RWPE2 (cell line): ENCODE measurements around the gene GATAD1.
"Not testable (repeated sequence)": the region's sequence is repeated elsewhere in the genome, so short reads cannot be mapped to it uniquely, and the experiment has no call there.

ENCODE experiments used
- ATAC-seq: fragments of 200-7000 bp; cut with Tn5 transposase; 3 replicates; pipeline ENCODE4 v1.9.1; 2021; ENCODE audit warnings: low read depth
- DNase-seq: peaks from one replicate; pipeline ENCODE4 v3.0.0-alpha.2; 2020; ENCODE audit warnings: low spot score
- H3K27ac ChIP-seq: fragments of 450-650 bp; 2 replicates; pipeline ENCODE4 v1.5.1; 2017; ENCODE audit warnings: mild to moderate bottlenecking; ENCODE audit not compliant: poor library complexity, severe bottlenecking
- H3K27me3 ChIP-seq: fragments of 250-450 bp; sonication (Bioruptor Pico); 2 replicates; pipeline ENCODE4 v1.5.1; 2021; ENCODE audit warnings: mild to moderate bottlenecking, moderate library complexity; ENCODE audit not compliant: insufficient read depth, poor library complexity, severe bottlenecking
- H3K36me3 ChIP-seq: fragments of 250-450 bp; sonication (Bioruptor Pico); 2 replicates; pipeline ENCODE4 v1.5.1; 2020; ENCODE audit warnings: low read depth, mild to moderate bottlenecking, moderate library complexity
- H3K4me1 ChIP-seq: fragments of 250-450 bp; sonication (Bioruptor Pico); 2 replicates; pipeline ENCODE4 v1.5.1; 2021; ENCODE audit warnings: mild to moderate bottlenecking, moderate library complexity; ENCODE audit not compliant: insufficient read depth, poor library complexity, severe bottlenecking
- H3K4me3 ChIP-seq: fragments of 250-450 bp; sonication (Bioruptor Pico); 2 replicates; pipeline ENCODE4 v1.5.1; 2021; ENCODE audit warnings: mild to moderate bottlenecking, moderate library complexity; ENCODE audit not compliant: severe bottlenecking
- H3K9me3 ChIP-seq: fragments of 250-450 bp; sonication (Bioruptor Pico); 2 replicates; pipeline ENCODE4 v1.5.1; 2021; ENCODE audit warnings: mild to moderate bottlenecking, moderate library complexity; ENCODE audit not compliant: severe bottlenecking
- TF ChIP-seq, protein P1 (sequence below): fragments of 450-650 bp; IDR thresholded peaks from one replicate; pipeline ENCODE4 v1.5.1; 2017; ENCODE audit warnings: mild to moderate bottlenecking, moderate library complexity; ENCODE audit not compliant: poor library complexity, severe bottlenecking

Gene GATAD1

DNA sequence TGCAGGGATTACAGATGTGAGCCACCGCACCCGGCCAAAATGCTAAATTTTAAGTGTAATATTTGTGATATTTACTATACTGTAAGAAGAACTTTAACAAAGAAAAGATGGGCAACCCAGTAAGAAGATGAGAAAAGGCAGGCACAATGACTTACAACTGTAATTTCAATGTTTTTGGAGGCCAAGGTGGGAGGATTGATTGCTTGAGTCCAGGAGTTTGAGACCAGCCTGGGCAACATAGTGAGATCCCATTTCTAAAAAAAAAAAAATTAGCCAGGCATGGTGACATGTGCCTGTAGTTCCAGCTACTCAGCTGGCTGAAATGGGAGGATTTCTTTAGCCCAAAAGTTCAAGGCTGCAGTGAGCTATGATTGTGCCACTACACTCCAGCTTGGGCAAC is 11.7 kb upstream of the GATAD1 start:
- Histone ChIP-seq H3K27ac (no peak overlapping the region), H3K4me1 (no peaks in the 10 kb centered on the region), H3K4me3 (no peak overlapping the region), H3K27me3 (no peaks in the 10 kb centered on the region), H3K9me3 (no peaks in the 10 kb centered on the region), H3K36me3 (no peaks in the 10 kb centered on the region)
- no peak for ATAC-seq
- TF ChIP-seq, protein P1, sequence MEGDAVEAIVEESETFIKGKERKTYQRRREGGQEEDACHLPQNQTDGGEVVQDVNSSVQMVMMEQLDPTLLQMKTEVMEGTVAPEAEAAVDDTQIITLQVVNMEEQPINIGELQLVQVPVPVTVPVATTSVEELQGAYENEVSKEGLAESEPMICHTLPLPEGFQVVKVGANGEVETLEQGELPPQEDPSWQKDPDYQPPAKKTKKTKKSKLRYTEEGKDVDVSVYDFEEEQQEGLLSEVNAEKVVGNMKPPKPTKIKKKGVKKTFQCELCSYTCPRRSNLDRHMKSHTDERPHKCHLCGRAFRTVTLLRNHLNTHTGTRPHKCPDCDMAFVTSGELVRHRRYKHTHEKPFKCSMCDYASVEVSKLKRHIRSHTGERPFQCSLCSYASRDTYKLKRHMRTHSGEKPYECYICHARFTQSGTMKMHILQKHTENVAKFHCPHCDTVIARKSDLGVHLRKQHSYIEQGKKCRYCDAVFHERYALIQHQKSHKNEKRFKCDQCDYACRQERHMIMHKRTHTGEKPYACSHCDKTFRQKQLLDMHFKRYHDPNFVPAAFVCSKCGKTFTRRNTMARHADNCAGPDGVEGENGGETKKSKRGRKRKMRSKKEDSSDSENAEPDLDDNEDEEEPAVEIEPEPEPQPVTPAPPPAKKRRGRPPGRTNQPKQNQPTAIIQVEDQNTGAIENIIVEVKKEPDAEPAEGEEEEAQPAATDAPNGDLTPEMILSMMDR = no peak
- no peak for DNase-seq

DNA sequence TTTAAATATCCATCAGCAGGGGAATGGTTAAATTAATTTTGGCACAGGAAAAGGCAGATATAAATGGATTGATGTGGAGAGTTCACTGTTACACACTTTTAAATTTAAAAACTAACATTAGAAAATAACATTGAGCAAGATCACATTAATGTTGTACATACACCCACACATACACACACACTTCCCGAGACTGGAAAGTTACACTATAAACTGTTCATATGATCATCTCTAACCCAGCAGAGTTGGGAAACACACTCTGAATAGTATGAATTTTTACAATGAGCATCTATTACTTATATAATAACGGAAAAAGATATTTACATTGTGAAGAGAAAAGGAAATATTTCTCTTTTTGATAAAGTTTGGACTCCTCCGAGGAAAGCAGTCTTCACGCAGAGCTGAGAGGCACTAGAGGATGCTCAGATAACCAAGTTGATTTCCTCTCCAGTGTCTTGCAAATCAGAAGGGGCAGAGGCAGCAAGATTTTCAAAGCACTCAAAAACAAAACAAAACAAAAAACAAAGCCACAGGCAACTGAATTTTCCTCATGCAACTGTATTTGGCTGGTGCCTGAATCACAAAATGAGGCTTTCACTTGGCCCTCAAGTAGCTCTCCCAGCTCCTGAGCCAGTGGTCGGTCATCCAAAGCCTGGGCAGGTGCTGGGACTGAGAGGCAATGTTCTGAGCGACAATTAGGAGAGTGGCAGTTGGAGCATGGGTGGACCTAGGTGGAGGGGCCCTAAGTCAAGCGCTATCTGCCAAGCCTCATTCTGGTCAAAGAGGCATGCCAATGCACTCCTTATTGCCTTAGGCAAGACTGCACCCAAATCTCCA is 10.5 kb upstream of the GATAD1 start:
- H3K27ac ChIP-seq = no peak overlapping the region
- DNase-seq = no peak
- no peak overlapping the region for H3K4me3 ChIP-seq

DNA sequence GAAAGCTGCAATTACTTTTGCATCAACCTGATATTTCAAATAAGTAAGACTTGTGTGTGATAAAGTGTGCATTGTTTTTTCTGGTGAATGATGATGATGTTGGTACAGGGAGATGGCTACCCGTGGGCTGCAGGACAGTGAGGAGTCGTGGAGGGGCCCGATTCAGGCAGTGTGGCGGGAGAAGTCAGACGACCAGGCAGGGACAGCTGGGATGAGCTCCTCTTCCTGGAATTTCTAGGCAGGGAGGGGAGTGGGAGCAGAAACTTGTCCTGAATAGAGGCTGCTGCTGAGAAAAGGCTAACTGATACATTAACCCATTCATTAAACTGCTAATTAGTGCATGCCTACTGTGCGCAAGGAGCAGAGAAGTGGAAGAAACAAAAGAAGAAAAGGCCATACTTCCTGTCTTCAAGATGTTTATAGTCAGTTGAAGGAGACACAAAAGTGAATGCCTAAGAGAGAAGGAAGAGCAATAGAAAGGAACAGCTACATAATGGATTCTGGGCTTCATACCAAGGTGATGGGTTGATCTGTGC is 9.3 kb upstream of the GATAD1 start:
- TF ChIP-seq, protein P1 = no peak
- H3K36me3 ChIP-seq = no peaks in the 10 kb centered on the region
- no peak overlapping the region for H3K4me3 ChIP-seq
- no peaks in the 10 kb centered on the region for H3K9me3 ChIP-seq
- H3K27me3 ChIP-seq = no peaks in the 10 kb centered on the region
- DNase-seq = no peak
- no peaks in the 10 kb centered on the region for H3K4me1 ChIP-seq
- no peak for ATAC-seq
- no peak overlapping the region for H3K27ac ChIP-seq

More for the DNA sequence above, 10.5 kb upstream of the GATAD1 start:
- Histone ChIP-seq H3K9me3 (no peaks in the 10 kb centered on the region), H3K27me3 (no peaks in the 10 kb centered on the region), H3K4me1 (no peaks in the 10 kb centered on the region), H3K36me3 (no peaks in the 10 kb centered on the region)
- no peak for ATAC-seq
- TF ChIP-seq, protein P1 = no peak

DNA sequence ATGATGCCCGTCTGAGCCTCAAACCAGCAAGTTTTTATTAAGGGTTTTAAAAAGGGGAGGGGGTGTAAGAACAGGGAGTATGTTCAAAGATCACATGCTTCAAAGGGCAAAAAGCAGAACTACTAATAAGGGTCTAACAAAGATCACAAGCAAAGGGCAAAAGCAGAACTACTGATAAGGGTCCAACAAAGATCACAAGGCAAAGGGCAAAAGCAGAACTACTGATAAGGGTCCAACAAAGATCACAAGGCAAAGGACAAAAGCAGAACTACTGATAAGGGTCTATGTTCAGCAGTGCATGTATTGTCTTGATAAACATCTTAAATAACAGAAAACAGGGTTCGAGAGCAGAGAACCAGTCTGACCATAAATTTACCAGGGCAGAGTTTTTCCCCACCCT is 4.6 kb upstream of the GATAD1 start:
- ATAC-seq, H3K9me3 ChIP-seq, H3K27ac ChIP-seq, H3K4me3 ChIP-seq, H3K36me3 ChIP-seq, H3K27me3 ChIP-seq, H3K4me1 ChIP-seq, DNase-seq: not testable (repeated sequence)

DNA sequence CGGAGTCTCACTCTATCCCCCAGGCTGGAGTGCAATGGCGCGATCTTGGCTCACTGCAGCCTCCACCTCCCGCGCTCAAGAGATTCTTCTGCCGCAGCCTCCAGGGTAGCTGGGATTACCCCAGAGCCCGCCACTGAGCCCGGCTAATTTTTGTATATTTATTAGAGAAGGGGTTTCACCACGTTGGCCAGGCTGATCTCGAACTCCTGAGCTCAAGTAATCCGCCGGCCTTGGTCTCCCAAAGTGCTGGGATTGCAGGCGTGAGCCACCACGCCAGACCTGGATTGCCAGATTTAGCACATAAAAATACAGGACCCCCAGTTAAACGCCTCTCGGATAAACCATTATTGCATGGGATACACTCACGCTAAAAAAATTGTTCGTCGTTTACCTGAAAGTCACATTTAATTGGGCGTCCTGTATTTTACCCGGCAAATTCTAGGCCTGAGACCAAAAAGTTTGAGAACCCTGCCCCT is 375 bp upstream of the GATAD1 start:
- Histone ChIP-seq H3K4me1 (peaks cover 8% of the 10 kb centered on the region), H3K36me3 (peaks cover 33% of the 10 kb centered on the region), H3K27me3 (no peaks in the 10 kb centered on the region), H3K27ac (peak overlapping the region; percentile 70), H3K9me3 (no peaks in the 10 kb centered on the region), H3K4me3 (peak overlapping the region; percentile 90)
- DNase-seq = no peak
- no peak for ATAC-seq
- TF ChIP-seq, protein P1 = peak; percentile 87
